ENCODE data around the gene MAP3K20. TPM values are rescaled to one million over a fixed set of nuclear protein-coding genes. Genes with fewer than 3 reads are reported as not detected.

MAP3K20 gene
- total RNA-seq, 4 donors from 2014 or later = 43.0 to 76.1 (median 65.2) TPM

- no peak for TF ChIP-seq CTCF (IDR thresholded peaks at IDR 0.05; ENCODE audit: low read depth)
These were observed 12.8 kb upstream of the MAP3K20 start for GRCh38 chr2:173062801-173063200.

- no peak for TF ChIP-seq CTCF (IDR thresholded peaks at IDR 0.05; ENCODE audit: low read depth)
These were observed 11.4 kb upstream of the MAP3K20 start for GRCh38 chr2:173064151-173064805.

GRCh38 chr2:173066887-173067676, 8.6 kb upstream of the MAP3K20 start:
- TF ChIP-seq CTCF (IDR thresholded peaks at IDR 0.05; ENCODE audit: low read depth) = no peak

- no peak for TF ChIP-seq CTCF (IDR thresholded peaks at IDR 0.05; ENCODE audit: low read depth)
These were observed 428 bp upstream of the MAP3K20 start for GRCh38 chr2:173075056-173075780.

GRCh38 chr2:173076581-173077345, 1.1 kb downstream of the MAP3K20 start:
- TF ChIP-seq CTCF (IDR thresholded peaks at IDR 0.05; ENCODE audit: low read depth) = no peak

GRCh38 chr2:173077506-173078177, 2.0 kb downstream of the MAP3K20 start:
- no peak for TF ChIP-seq CTCF (IDR thresholded peaks at IDR 0.05; ENCODE audit: low read depth)
